Stomach (tissue), 4 donors: Measurements from ENCODE around the gene ABHD17C.

Experiments
- CTCF ChIP-seq, 7 experiments: fragments of 450-650 bp in 4 of 7; fragments of 200-600 bp in 3 of 7; sonication (generic) in 3 of 7; IDR thresholded peaks; one replicate each; pipeline ENCODE4 v1.5.1; 2016 to 2019; ENCODE audit warnings: antibody characterized with exemption in 7 of 7, control low read depth in 2 of 7, mild to moderate bottlenecking in 1 of 7
- EP300 ChIP-seq: sonication (generic); formaldehyde crosslinking; IDR thresholded peaks from one replicate; pipeline ENCODE4 v1.6.1; 2017; ENCODE audit warnings: antibody characterized with exemption
- POLR2AphosphoS5 ChIP-seq, 3 donors: sonication (generic); formaldehyde crosslinking; IDR thresholded peaks; one replicate each; pipeline ENCODE4 v1.6.1; 2016; ENCODE audit warnings: antibody characterized with exemption in 3 of 3

- TF ChIP-seq POLR2AphosphoS5 (IDR thresholded peaks at IDR 0.05) (no peak), CTCF (IDR thresholded peaks at IDR 0.05) (no peak), EP300 (no peak)
Measured at GRCh38 chr15:80777137-80777536, 82.0 kb downstream of the ABHD17C start.
